Stimulated activated CD8-positive, alpha-beta memory T cell treated with anti-CD3 and anti-CD28 coated beads, Interleukin-15, amount 100 ng/mL, for 48 hours (primary cell): Measurements from ENCODE around the gene C16orf46.

Source experiments
- DNase-seq, 2 donors: peaks; one replicate each; pipeline ENCODE4 v3.0.0-alpha.2; 2020; ENCODE audit warnings: low read depth in 2 of 2

Gene C16orf46

GRCh38 chr16:81014672-81015071 lies 62.4 kb downstream of the C16orf46 start:
- DNase-seq, result no peak

GRCh38 chr16:81012974-81013373 lies 64.1 kb downstream of the C16orf46 start:
- no peak for DNase-seq
